ENCODE results near the gene ZFPM1. TPM values are rescaled to one million over a fixed set of nuclear protein-coding genes. Genes with fewer than 3 reads are reported as not detected.
A peak's percentile ranks its signal among the peaks of the same experiment; 100 is the strongest.

The ZFPM1 gene
- total RNA-seq, 1 experiment from 2014 or later = 1.2 TPM

GRCh38 chr16:88442727-88443576, 10.1 kb upstream of the ZFPM1 start:
- in situ Hi-C loops (cut with HindIII; ENCODE audit: low sequenced_read_pairs) = no loop called here
- DNase-seq (ENCODE audit: low spot score) = peak; percentile 73

GRCh38 chr16:88444826-88445582, 8.1 kb upstream of the ZFPM1 start:
- DNase-seq (ENCODE audit: low spot score) = no peak
- in situ Hi-C loops (cut with HindIII; ENCODE audit: low sequenced_read_pairs) = no loop called here

- in situ Hi-C loops (cut with HindIII; ENCODE audit: low sequenced_read_pairs) = no loop called here
- no peak for DNase-seq (ENCODE audit: low spot score)
These were observed 7.5 kb upstream of the ZFPM1 start for GRCh38 chr16:88445583-88445960.

GRCh38 chr16:88446061-88446460, 7.0 kb upstream of the ZFPM1 start:
- in situ Hi-C loops (cut with HindIII; ENCODE audit: low sequenced_read_pairs) = no loop called here
- no peak for DNase-seq (ENCODE audit: low spot score)

GRCh38 chr16:88446736-88447135, 6.3 kb upstream of the ZFPM1 start:
- in situ Hi-C loops (cut with HindIII; ENCODE audit: low sequenced_read_pairs) = no loop called here
- DNase-seq (ENCODE audit: low spot score) = no peak

GRCh38 chr16:88447881-88448280, 5.2 kb upstream of the ZFPM1 start:
- in situ Hi-C loops (cut with HindIII; ENCODE audit: low sequenced_read_pairs) = no loop called here
- no peak for DNase-seq (ENCODE audit: low spot score)

GRCh38 chr16:88448461-88449266, 4.4 kb upstream of the ZFPM1 start:
- in situ Hi-C loops (cut with HindIII; ENCODE audit: low sequenced_read_pairs) = no loop called here
- DNase-seq (ENCODE audit: low spot score) = no peak

GRCh38 chr16:88449267-88449561, 3.9 kb upstream of the ZFPM1 start:
- DNase-seq (ENCODE audit: low spot score) = no peak
- in situ Hi-C loops (cut with HindIII; ENCODE audit: low sequenced_read_pairs) = no loop called here

GRCh38 chr16:88451586-88452481, 1.2 kb upstream of the ZFPM1 start:
- in situ Hi-C loops (cut with HindIII; ENCODE audit: low sequenced_read_pairs) = no loop called here
- DNase-seq (ENCODE audit: low spot score) = no peak

GRCh38 chr16:88452482-88453216, 431 bp upstream of the ZFPM1 start:
- DNase-seq (ENCODE audit: low spot score) = peak; percentile 92
- in situ Hi-C loops (cut with HindIII; ENCODE audit: low sequenced_read_pairs) = no loop called here

GRCh38 chr16:88453611-88454522, 787 bp downstream of the ZFPM1 start:
- DNase-seq (ENCODE audit: low spot score) = no peak
- in situ Hi-C loops (cut with HindIII; ENCODE audit: low sequenced_read_pairs) = no loop called here

- in situ Hi-C loops (cut with HindIII; ENCODE audit: low sequenced_read_pairs) = no loop called here
- DNase-seq (ENCODE audit: low spot score) = no peak
These were observed 1.5 kb downstream of the ZFPM1 start for GRCh38 chr16:88454523-88454947.

- DNase-seq (ENCODE audit: low spot score) = peak; percentile 53
- in situ Hi-C loops (cut with HindIII; ENCODE audit: low sequenced_read_pairs) = no loop called here
These were observed 2.7 kb downstream of the ZFPM1 start for GRCh38 chr16:88455610-88456355.

GRCh38 chr16:88456356-88457292, 3.5 kb downstream of the ZFPM1 start:
- no peak for DNase-seq (ENCODE audit: low spot score)
- in situ Hi-C loops (cut with HindIII; ENCODE audit: low sequenced_read_pairs) = no loop called here

- DNase-seq (ENCODE audit: low spot score) = no peak
- in situ Hi-C loops (cut with HindIII; ENCODE audit: low sequenced_read_pairs) = no loop called here
These were observed 5.1 kb downstream of the ZFPM1 start for GRCh38 chr16:88458039-88458772.
